SK-N-SH treated with all-trans-retinoic acid at 6 μM for 48 hours (cell line): ENCODE data around the gene RFESD.

Experiments
- ATAC-seq: fragments of 200-7000 bp; cut with Tn5 transposase; 3 replicates; pipeline ENCODE4 v1.9.1; 2020; ENCODE audit warnings: mild to moderate bottlenecking, moderate library complexity
- ARNTL ChIP-seq: fragments of 450-650 bp; formaldehyde crosslinking; IDR thresholded peaks from 2 replicates; pipeline ENCODE4 v1.5.0; 2020; ENCODE audit warnings: low read depth, mild to moderate bottlenecking, moderate library complexity, borderline replicate concordance
- CREB5 ChIP-seq: fragments of 250-450 bp; sonication (Bioruptor Pico); IDR thresholded peaks from 2 replicates; pipeline ENCODE4 v1.5.1; 2020; ENCODE audit warnings: low read depth, mild to moderate bottlenecking, moderate library complexity
- CSDC2 ChIP-seq: fragments of 250-450 bp; sonication (Bioruptor Pico); IDR thresholded peaks from 2 replicates; pipeline ENCODE4 v1.5.0; 2020; ENCODE audit warnings: mild to moderate bottlenecking, moderate library complexity
- ESRRG ChIP-seq: fragments of 250-450 bp; sonication (Bioruptor Pico); IDR thresholded peaks from 2 replicates; pipeline ENCODE4 v1.6.1; 2021; ENCODE audit warnings: mild to moderate bottlenecking
- GLIS3 ChIP-seq: fragments of 250-450 bp; sonication (Bioruptor Pico); IDR thresholded peaks from 2 replicates; pipeline ENCODE4 v1.5.0; 2020; ENCODE audit warnings: mild to moderate bottlenecking, moderate library complexity
- ISL1 ChIP-seq: fragments of 250-450 bp; sonication (Bioruptor Pico); IDR thresholded peaks from 2 replicates; pipeline ENCODE4 v2.1.2; 2022; ENCODE audit warnings: mild to moderate bottlenecking, moderate library complexity
- OSR1 ChIP-seq: fragments of 250-450 bp; sonication (Bioruptor Pico); IDR thresholded peaks from 2 replicates; pipeline ENCODE4 v1.8.0; 2022; ENCODE audit warnings: moderate library complexity, mild to moderate bottlenecking, inconsistent platforms
- PATZ1 ChIP-seq: fragments of 250-450 bp; sonication (Bioruptor Pico); IDR thresholded peaks from 2 replicates; pipeline ENCODE4 v1.8.0; 2020; ENCODE audit warnings: mild to moderate bottlenecking, moderate library complexity, borderline replicate concordance
- POU6F1 ChIP-seq: fragments of 250-450 bp; sonication (Bioruptor Pico); IDR thresholded peaks from 2 replicates; pipeline ENCODE4 v1.8.0; 2021; ENCODE audit warnings: low read depth, mild to moderate bottlenecking, moderate library complexity, borderline replicate concordance
- PPARA ChIP-seq: fragments of 250-450 bp; sonication (Bioruptor Pico); IDR thresholded peaks from 2 replicates; pipeline ENCODE4 v1.5.0; 2020; ENCODE audit warnings: mild to moderate bottlenecking, borderline replicate concordance
- RARB ChIP-seq: fragments of 250-450 bp; sonication (Bioruptor Pico); IDR thresholded peaks from 2 replicates; pipeline ENCODE4 v1.8.0; 2021; ENCODE audit warnings: mild to moderate bottlenecking, moderate library complexity
- SNAI2 ChIP-seq: fragments of 250-450 bp; sonication (Bioruptor Pico); IDR thresholded peaks from 2 replicates; pipeline ENCODE4 v1.5.0; 2020; ENCODE audit warnings: mild to moderate bottlenecking, moderate library complexity
- TCF4 ChIP-seq: fragments of 250-450 bp; sonication (Bioruptor Pico); IDR thresholded peaks from 2 replicates; pipeline ENCODE4 v1.8.0; 2021; ENCODE audit warnings: mild to moderate bottlenecking, moderate library complexity, borderline replicate concordance
- TOX ChIP-seq: fragments of 250-450 bp; sonication (Bioruptor Pico); IDR thresholded peaks from 2 replicates; pipeline ENCODE4 v1.8.0; 2021; ENCODE audit warnings: mild to moderate bottlenecking, moderate library complexity, borderline replicate concordance
- TSHZ2 ChIP-seq: fragments of 250-450 bp; sonication (Bioruptor Pico); IDR thresholded peaks from 2 replicates; pipeline ENCODE4 v1.5.0; 2020; ENCODE audit warnings: mild to moderate bottlenecking, moderate library complexity
- ZC3H10 ChIP-seq: fragments of 250-450 bp; sonication (Bioruptor Pico); IDR thresholded peaks from 2 replicates; pipeline ENCODE4 v1.5.1; 2021; ENCODE audit warnings: mild to moderate bottlenecking, moderate library complexity
- ZFP30 ChIP-seq: fragments of 450-650 bp; formaldehyde crosslinking; IDR thresholded peaks from 2 replicates; pipeline ENCODE4 v1.5.0; 2022; ENCODE audit warnings: mild to moderate bottlenecking, moderate library complexity
- ZNF565 ChIP-seq: fragments of 450-650 bp; formaldehyde crosslinking; conservative IDR thresholded peaks from 2 replicates; pipeline ENCODE4 v1.5.0; 2020; ENCODE audit warnings: low read depth, mild to moderate bottlenecking, moderate library complexity
- ZNF70 ChIP-seq: fragments of 450-650 bp; formaldehyde crosslinking; IDR thresholded peaks from 2 replicates; pipeline ENCODE4 v1.5.0; 2020; ENCODE audit warnings: mild to moderate bottlenecking, moderate library complexity
- ZNF8 ChIP-seq: fragments of 450-650 bp; formaldehyde crosslinking; IDR thresholded peaks from 2 replicates; pipeline ENCODE4 v1.5.0; 2020; ENCODE audit warnings: mild to moderate bottlenecking, moderate library complexity

Gene RFESD

GRCh38 chr5:95646569-95647431, at the start of gene RFESD:
RFESD (plus strand) TSS chr5:95646777; CDS start chr5:95652272, 5,495 bp downstream.
- TF ChIP-seq CREB5 (no peak), PPARA (no peak), ISL1 (CRISPR knock-in tag) (no peak), CSDC2 (no peak), ZNF70 (CRISPR knock-in tag) (no peak), ARNTL (peak; percentile 80; the same call in 1 of the 2 replicates), TCF4 (CRISPR knock-in tag) (no peak; the same call in 1 of the 2 replicates), TSHZ2 (CRISPR knock-in tag) (peak; percentile 39; the same call in 1 of the 2 replicates), OSR1 (no peak), TOX (CRISPR knock-in tag) (no peak)
- peak; percentile 98 for ATAC-seq

- ATAC-seq, result no peak
- TF ChIP-seq ISL1 (CRISPR knock-in tag), result no peak
- no peak for TF ChIP-seq TSHZ2 (CRISPR knock-in tag)
- TF ChIP-seq RARB (CRISPR knock-in tag), result no peak
- no peak for TF ChIP-seq GLIS3 (CRISPR knock-in tag)
- no peak for TF ChIP-seq ZNF70 (CRISPR knock-in tag)
- no peak for TF ChIP-seq ZFP30 (CRISPR knock-in tag)
- no peak for TF ChIP-seq PPARA
- TF ChIP-seq POU6F1 (CRISPR knock-in tag), result no peak
- TF ChIP-seq TOX (CRISPR knock-in tag), result no peak
- TF ChIP-seq SNAI2 (CRISPR knock-in tag), result no peak
- no peak for TF ChIP-seq ZC3H10 (CRISPR knock-in tag)
- TF ChIP-seq ZNF8 (CRISPR knock-in tag), result no peak
- no peak for TF ChIP-seq ARNTL
- TF ChIP-seq ZNF565 (CRISPR knock-in tag), result no peak
- TF ChIP-seq CREB5, result no peak
- no peak for TF ChIP-seq CSDC2
- TF ChIP-seq PATZ1 (CRISPR knock-in tag), result no peak
- no peak for TF ChIP-seq TCF4 (CRISPR knock-in tag)
- TF ChIP-seq ESRRG (CRISPR knock-in tag), result no peak
- TF ChIP-seq OSR1, result no peak
Measured at GRCh38 chr5:95599252-95599651, 47.3 kb upstream of the RFESD start.
